ENCODE results near the gene NRBF2.
"Not testable (repeated sequence)": the region's sequence is repeated elsewhere in the genome, so short reads cannot be mapped to it uniquely, and the experiment has no call there.

The NRBF2 gene

DNA sequence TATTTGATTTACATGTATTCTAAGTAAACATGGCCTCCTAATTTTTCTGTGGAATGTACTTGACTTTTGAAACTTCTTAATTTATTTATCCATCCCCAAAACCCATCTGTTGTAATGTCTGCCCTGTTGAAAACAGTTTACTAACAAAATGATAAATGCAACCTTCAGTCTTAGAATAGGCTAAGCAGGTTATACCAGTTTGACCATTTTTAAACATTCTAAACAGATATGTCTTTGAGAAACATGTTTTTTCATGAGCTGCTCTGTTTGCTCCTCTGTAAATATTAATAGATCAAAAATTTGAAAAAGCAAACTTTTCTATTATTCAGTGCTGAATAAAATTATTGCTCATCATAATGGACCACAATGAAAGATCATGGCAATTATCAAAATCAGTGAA lies 33.4 kb upstream of the NRBF2 start:
- no peak overlapping the region for H3K27ac ChIP-seq
- TF ChIP-seq, protein P1, sequence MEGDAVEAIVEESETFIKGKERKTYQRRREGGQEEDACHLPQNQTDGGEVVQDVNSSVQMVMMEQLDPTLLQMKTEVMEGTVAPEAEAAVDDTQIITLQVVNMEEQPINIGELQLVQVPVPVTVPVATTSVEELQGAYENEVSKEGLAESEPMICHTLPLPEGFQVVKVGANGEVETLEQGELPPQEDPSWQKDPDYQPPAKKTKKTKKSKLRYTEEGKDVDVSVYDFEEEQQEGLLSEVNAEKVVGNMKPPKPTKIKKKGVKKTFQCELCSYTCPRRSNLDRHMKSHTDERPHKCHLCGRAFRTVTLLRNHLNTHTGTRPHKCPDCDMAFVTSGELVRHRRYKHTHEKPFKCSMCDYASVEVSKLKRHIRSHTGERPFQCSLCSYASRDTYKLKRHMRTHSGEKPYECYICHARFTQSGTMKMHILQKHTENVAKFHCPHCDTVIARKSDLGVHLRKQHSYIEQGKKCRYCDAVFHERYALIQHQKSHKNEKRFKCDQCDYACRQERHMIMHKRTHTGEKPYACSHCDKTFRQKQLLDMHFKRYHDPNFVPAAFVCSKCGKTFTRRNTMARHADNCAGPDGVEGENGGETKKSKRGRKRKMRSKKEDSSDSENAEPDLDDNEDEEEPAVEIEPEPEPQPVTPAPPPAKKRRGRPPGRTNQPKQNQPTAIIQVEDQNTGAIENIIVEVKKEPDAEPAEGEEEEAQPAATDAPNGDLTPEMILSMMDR (IDR thresholded peaks at IDR 0.05), result no peak
- no peak for TF ChIP-seq ZFX (IDR thresholded peaks at IDR 0.05; ENCODE audit: borderline replicate concordance)

DNA sequence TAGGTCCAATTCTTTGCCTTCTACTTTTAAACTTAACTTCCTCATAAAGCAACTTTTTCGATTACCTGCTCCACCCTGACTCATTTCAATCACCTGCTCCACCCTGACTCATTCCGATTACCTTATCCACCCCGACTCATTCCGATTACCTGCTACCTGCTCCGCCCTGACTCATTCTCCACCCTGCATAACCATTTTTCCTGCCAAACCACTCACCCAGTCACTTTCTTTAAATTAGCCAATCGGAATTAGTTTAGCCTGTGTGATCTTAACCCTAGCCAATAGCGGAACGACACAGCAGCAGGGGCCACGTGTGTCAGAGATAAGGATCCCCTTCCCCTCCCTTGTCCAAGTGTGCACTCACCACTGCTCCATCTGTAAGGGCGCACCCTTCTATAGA lies 32.0 kb upstream of the NRBF2 start:
- H3K27ac ChIP-seq, result not testable (repeated sequence)

DNA sequence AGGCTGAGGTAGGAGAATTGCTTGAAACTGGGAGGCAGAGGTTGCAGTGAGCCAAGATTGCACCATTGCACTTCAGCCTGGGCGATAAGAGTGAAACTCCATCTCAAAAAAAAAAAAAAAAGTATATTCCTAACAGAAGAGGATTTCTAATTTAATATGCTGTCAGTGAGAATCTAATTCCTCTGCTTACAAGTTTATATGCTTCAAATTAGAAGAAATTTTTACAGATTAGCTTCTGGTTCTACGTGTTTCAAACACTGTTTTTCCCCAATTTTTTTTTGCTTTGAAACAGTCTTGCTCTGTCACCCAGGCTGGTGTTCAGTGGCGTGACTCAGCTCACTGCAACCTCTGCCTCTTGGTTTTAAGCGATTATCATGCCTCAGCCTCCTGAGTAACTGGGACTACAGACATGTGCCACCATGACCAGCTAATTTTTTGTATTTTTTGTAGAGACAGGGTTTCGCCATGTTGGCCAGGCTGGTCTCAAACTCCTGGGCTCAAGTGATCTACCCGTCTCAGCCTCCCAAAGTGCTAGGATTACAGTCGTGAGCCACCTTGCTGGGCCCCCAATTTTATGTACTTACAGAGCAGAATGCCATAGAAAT lies 30.7 kb upstream of the NRBF2 start:
- not testable (repeated sequence) for H3K27ac ChIP-seq

DNA sequence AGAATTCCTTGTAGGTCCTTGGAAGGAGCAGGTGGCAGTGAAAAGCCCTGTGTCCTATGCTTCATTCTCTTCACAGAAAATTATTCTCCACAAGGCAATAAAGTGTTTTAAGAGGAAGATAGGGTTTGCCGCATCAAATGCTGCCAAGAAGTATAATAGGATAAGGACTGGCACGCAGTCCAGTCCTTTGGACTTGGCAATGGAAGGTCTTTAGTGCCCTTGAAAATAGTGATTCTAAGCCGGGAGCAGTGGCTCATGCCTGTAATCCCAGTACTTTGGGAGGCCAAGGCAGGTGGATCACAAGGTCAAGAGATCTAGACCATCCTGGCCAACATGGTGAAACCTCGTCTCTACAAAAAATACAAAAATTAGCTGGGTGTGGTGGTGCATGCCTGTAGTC lies 29.9 kb upstream of the NRBF2 start:
- not testable (repeated sequence) for H3K27ac ChIP-seq

DNA sequence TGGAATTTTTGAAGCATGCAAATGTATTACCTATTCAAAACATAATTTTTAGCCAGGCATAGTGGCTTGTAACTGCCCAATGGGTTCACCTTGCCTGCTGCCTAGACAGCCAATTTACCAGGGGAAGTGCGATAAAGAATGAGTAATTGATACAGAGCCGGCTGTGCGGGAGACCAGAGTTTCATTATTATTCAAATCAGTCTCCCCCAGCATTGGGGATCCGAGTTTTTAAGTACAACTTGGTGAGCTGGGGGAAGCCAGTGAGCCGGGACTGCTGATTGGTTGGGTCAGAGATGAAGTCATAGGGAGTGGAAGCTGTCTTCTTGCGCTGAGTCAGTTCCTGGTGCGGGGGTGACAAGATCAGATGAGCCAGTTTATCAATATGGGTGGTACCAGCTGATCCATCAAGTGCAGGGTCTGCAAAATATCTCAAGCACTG lies 29.1 kb upstream of the NRBF2 start:
- TF ChIP-seq ZFX (IDR thresholded peaks at IDR 0.05; ENCODE audit: borderline replicate concordance), result no peak
- TF ChIP-seq, protein P1 (IDR thresholded peaks at IDR 0.05), result no peak
- H3K27ac ChIP-seq, result no peak overlapping the region

DNA sequence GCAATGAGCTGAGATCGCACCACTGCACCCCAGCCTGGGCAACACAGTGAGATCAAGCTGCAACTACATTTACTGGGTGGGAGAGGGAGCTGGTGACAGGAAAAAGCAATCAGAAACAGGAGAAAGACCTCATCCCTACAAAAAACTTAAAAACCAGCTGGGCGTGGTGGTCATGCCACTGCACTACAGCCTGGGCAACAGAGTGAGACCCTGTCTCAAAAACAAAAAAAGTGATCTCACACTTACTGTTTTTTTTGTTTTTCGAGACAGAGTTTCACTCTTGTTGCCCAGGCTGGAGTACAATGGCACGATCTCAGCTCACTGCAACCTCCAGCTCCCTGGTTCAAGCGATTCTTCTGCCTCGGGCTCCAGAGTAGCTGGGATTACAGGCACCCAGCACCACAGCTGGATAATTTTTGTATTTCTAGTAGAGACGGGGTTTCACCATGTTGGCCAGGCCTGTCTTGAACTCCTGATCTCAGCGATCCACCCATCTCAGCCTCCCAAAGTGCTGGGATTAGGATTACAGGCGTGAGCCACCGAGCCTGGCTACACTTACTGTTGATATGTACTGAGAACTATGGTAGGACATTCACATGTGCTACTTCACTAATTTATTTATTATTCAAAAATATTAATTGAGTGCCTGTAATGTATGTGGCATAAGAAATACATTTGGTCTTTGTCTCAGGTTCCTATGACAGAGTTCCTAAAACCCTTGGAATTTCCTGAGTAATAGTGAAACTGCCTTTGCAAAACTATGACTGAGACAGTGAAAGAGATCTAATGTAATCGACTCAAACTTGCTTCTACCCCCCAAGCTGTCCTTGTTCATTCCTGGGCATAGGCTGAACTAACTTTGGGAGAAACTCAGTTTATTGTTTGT lies 27.7 kb upstream of the NRBF2 start:
- TF ChIP-seq, protein P1 (IDR thresholded peaks at IDR 0.05), result no peak
- TF ChIP-seq ZFX (IDR thresholded peaks at IDR 0.05; ENCODE audit: borderline replicate concordance), result no peak
- H3K27ac ChIP-seq, result no peak overlapping the region

DNA sequence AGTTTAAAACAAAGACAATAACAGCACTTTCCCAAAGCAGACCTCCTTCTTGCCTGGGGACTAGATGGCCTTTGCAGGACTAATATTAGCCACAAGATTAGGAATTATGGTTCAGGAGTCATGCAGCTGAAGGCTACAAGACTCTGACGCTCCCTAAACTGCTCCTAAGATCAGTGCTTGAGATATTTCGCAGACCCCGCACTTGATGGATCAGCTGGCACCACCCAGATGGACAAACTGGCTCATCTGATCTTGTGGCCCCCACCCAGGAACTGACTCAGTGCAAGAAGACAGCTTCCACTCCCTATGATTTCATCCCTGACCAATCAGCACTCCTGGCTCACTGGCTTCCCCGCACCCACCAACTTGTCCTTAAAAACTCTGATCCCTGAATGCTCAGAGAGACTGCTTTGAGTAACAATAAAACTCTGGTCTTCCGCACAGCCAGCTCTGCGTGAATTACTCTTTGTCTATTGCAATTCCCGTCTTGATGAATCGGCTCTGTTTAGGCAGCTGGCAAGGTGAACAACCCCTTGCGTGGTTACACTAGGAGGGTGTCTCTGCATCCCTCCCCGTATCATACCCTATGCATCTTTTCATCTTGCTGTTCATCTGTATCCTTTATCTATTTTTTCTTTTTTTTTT lies 26.9 kb upstream of the NRBF2 start:
- no peak overlapping the region for H3K27ac ChIP-seq
- TF ChIP-seq, protein P1 (IDR thresholded peaks at IDR 0.05), result no peak
- TF ChIP-seq ZFX (IDR thresholded peaks at IDR 0.05; ENCODE audit: borderline replicate concordance), result no peak

DNA sequence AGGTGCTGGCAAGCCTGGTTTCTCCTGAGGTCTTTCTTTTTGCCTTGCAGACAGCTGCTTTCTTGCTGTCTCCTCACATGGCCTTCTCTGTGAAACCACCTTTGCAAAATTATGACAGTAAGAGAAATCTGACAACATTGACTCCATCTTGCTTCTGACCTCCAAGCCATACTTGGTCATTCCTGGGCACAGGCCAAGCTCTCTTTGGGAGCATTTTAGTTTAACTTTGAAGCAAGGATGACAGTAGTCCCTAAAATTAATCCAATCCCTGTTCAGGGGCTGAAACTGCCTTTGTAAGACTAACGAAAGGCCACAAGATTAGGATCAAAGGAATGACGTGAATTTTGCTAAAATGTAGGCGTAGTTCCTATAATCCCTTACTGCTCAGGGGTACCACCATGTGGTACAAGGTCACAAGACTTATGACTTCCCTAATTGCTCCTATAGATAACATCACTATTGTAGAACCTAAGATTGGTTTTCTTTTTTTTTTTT lies 25.1 kb upstream of the NRBF2 start:
- no peak for TF ChIP-seq ZFX (IDR thresholded peaks at IDR 0.05; ENCODE audit: borderline replicate concordance)
- TF ChIP-seq, protein P1 (IDR thresholded peaks at IDR 0.05), result no peak
- H3K27ac ChIP-seq, result no peak overlapping the region

All from 22Rv1 (cell line).